Measurements from ENCODE around the gene STK36.

Gene STK36

GRCh38 chr2:218623366-218623705, 48.5 kb upstream of the STK36 start:
- ATAC-seq: no peak
- TF ChIP-seq ZC3H10 (CRISPR knock-in tag; IDR thresholded peaks at IDR 0.05): no peak
- no peak for TF ChIP-seq ZNF70 (CRISPR knock-in tag; IDR thresholded peaks at IDR 0.05)
- TF ChIP-seq POU6F1 (CRISPR knock-in tag; IDR thresholded peaks at IDR 0.05; ENCODE audit: borderline replicate concordance, low read depth): no peak
- TF ChIP-seq CREB5 (CRISPR knock-in tag; IDR thresholded peaks at IDR 0.05; ENCODE audit: low read depth): no peak
- no peak for TF ChIP-seq TOX (CRISPR knock-in tag; IDR thresholded peaks at IDR 0.05; ENCODE audit: borderline replicate concordance)

GRCh38 chr2:218626369-218626768, 45.5 kb upstream of the STK36 start:
- ATAC-seq: no peak
- TF ChIP-seq BACH2 (CRISPR knock-in tag; IDR thresholded peaks at IDR 0.05; ENCODE audit: borderline replicate concordance) (no peak), RARB (CRISPR knock-in tag; IDR thresholded peaks at IDR 0.05) (no peak), ZNF565 (CRISPR knock-in tag; conservative IDR thresholded peaks at IDR 0.05; ENCODE audit: low read depth) (no peak), PATZ1 (CRISPR knock-in tag; IDR thresholded peaks at IDR 0.05; ENCODE audit: borderline replicate concordance) (no peak), CSRNP3 (CRISPR knock-in tag; IDR thresholded peaks at IDR 0.05) (no peak), TCF4 (CRISPR knock-in tag; IDR thresholded peaks at IDR 0.05; ENCODE audit: borderline replicate concordance) (no peak), OSR1 (CRISPR knock-in tag; IDR thresholded peaks at IDR 0.05) (no peak), PPARA (CRISPR knock-in tag; IDR thresholded peaks at IDR 0.05; ENCODE audit: borderline replicate concordance) (no peak), CSDC2 (CRISPR knock-in tag; IDR thresholded peaks at IDR 0.05) (no peak), ZC3H10 (CRISPR knock-in tag; IDR thresholded peaks at IDR 0.05) (no peak), ARNTL (CRISPR knock-in tag; IDR thresholded peaks at IDR 0.05; ENCODE audit: borderline replicate concordance, low read depth) (no peak), ZNF8 (CRISPR knock-in tag; IDR thresholded peaks at IDR 0.05) (no peak), CREB5 (CRISPR knock-in tag; IDR thresholded peaks at IDR 0.05; ENCODE audit: low read depth) (no peak), TSHZ2 (CRISPR knock-in tag; IDR thresholded peaks at IDR 0.05) (no peak)

GRCh38 chr2:218627939-218628338, 43.9 kb upstream of the STK36 start:
- no peak for ATAC-seq
- no peak for TF ChIP-seq TOX (CRISPR knock-in tag; IDR thresholded peaks at IDR 0.05; ENCODE audit: borderline replicate concordance)
- no peak for TF ChIP-seq ISL1 (CRISPR knock-in tag; IDR thresholded peaks at IDR 0.05)
- TF ChIP-seq ZNF565 (CRISPR knock-in tag; conservative IDR thresholded peaks at IDR 0.05; ENCODE audit: low read depth): no peak
- no peak for TF ChIP-seq ZNF70 (CRISPR knock-in tag; IDR thresholded peaks at IDR 0.05)
- TF ChIP-seq SNAI2 (CRISPR knock-in tag; IDR thresholded peaks at IDR 0.05): no peak
- no peak for TF ChIP-seq CREB5 (CRISPR knock-in tag; IDR thresholded peaks at IDR 0.05; ENCODE audit: low read depth)
- TF ChIP-seq CSRNP3 (CRISPR knock-in tag; IDR thresholded peaks at IDR 0.05): no peak
- no peak for TF ChIP-seq POU6F1 (CRISPR knock-in tag; IDR thresholded peaks at IDR 0.05; ENCODE audit: borderline replicate concordance, low read depth)
- no peak for TF ChIP-seq RARB (CRISPR knock-in tag; IDR thresholded peaks at IDR 0.05)
- no peak for TF ChIP-seq ZC3H10 (CRISPR knock-in tag; IDR thresholded peaks at IDR 0.05)
- TF ChIP-seq ZFP30 (CRISPR knock-in tag; IDR thresholded peaks at IDR 0.05): no peak
- no peak for TF ChIP-seq TCF4 (CRISPR knock-in tag; IDR thresholded peaks at IDR 0.05; ENCODE audit: borderline replicate concordance)
- TF ChIP-seq ZFP3 (CRISPR knock-in tag; IDR thresholded peaks at IDR 0.05): no peak
